ENCODE measurements around the gene PRPSAP1.

DNA sequence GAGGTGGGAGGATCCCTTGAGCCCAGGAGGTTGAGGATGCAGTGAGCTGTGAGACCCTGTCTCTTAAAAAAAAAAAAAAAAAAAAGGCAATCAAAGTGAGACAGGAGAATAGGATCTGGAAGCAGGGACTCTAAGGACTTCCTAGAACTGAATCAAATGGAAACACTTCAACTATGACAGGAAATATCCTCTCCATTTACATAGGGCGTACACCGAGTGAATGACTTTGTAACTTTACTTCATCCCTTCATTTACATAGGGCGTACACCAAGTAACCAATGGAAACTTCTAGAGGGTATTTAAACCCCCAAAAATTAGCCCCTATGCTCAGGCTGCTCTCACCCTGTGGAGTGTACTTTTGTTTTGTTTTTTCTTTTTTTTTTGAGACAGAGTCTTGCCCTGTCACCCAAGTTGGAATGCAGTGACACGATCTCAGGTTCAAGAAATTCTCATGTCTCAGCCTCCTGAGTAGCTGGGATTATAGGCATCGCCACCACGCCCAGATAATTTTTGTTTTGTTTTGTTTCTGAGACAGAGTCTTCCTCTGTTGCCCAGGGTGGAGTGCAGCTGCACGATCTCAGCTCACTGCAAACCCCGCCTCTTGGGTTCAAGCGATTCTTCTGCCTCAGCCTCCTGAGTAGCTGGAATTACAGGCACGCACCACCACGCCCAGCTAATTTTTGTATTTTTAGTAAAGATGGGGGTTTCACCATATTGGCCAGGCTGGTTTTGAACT is 9.6 kb upstream of the PRPSAP1 start:
- TF ChIP-seq YY1 (IDR thresholded peaks at IDR 0.05; ENCODE audit: low read depth) (no peak), TAF1 (IDR thresholded peaks at IDR 0.05; ENCODE audit: low read depth) (no peak), CREB1 (IDR thresholded peaks at IDR 0.05; ENCODE audit: low read depth) (no peak), EGR1 (IDR thresholded peaks at IDR 0.05) (no peak), TCF12 (IDR thresholded peaks at IDR 0.05; ENCODE audit: low read depth) (no peak)
- TF ChIP-seq, protein P1, sequence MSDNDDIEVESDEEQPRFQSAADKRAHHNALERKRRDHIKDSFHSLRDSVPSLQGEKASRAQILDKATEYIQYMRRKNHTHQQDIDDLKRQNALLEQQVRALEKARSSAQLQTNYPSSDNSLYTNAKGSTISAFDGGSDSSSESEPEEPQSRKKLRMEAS (IDR thresholded peaks at IDR 0.05) = no peak
- TF ChIP-seq, protein P2, sequence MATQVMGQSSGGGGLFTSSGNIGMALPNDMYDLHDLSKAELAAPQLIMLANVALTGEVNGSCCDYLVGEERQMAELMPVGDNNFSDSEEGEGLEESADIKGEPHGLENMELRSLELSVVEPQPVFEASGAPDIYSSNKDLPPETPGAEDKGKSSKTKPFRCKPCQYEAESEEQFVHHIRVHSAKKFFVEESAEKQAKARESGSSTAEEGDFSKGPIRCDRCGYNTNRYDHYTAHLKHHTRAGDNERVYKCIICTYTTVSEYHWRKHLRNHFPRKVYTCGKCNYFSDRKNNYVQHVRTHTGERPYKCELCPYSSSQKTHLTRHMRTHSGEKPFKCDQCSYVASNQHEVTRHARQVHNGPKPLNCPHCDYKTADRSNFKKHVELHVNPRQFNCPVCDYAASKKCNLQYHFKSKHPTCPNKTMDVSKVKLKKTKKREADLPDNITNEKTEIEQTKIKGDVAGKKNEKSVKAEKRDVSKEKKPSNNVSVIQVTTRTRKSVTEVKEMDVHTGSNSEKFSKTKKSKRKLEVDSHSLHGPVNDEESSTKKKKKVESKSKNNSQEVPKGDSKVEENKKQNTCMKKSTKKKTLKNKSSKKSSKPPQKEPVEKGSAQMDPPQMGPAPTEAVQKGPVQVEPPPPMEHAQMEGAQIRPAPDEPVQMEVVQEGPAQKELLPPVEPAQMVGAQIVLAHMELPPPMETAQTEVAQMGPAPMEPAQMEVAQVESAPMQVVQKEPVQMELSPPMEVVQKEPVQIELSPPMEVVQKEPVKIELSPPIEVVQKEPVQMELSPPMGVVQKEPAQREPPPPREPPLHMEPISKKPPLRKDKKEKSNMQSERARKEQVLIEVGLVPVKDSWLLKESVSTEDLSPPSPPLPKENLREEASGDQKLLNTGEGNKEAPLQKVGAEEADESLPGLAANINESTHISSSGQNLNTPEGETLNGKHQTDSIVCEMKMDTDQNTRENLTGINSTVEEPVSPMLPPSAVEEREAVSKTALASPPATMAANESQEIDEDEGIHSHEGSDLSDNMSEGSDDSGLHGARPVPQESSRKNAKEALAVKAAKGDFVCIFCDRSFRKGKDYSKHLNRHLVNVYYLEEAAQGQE (IDR thresholded peaks at IDR 0.05; ENCODE audit: low read depth) = no peak
